GM21515 (cell line): ENCODE results near the gene OTOGL.

Source experiments
- ATAC-seq: cut with Tn5 transposase; IDR thresholded peaks from one replicate; pipeline ENCODE4 v1.9.1; 2021; ENCODE audit not compliant: unreplicated experiment

The OTOGL gene

GRCh38 chr12:80353254-80353653, 253.9 kb downstream of the OTOGL start:
- no peak for ATAC-seq

GRCh38 chr12:80356097-80356496, 256.8 kb downstream of the OTOGL start:
- no peak for ATAC-seq

GRCh38 chr12:80359703-80360102, 260.4 kb downstream of the OTOGL start:
- no peak for ATAC-seq

GRCh38 chr12:80364056-80364455, 264.7 kb downstream of the OTOGL start:
- no peak for ATAC-seq

GRCh38 chr12:80373666-80374065, 274.3 kb downstream of the OTOGL start:
- ATAC-seq = no peak

GRCh38 chr12:80374615-80375014, 275.3 kb downstream of the OTOGL start:
- no peak for ATAC-seq

- ATAC-seq = no peak
Measured at GRCh38 chr12:80377140-80377794, 277.9 kb downstream of the OTOGL start.

GRCh38 chr12:80381121-80381520, 281.8 kb downstream of the OTOGL start:
- no peak for ATAC-seq

GRCh38 chr12:80382254-80382653, 282.9 kb downstream of the OTOGL start:
- no peak for ATAC-seq

- no peak for ATAC-seq
Measured at GRCh38 chr12:80400571-80400991, 301.2 kb downstream of the OTOGL start.

GRCh38 chr12:80401191-80401590, 301.9 kb downstream of the OTOGL start:
- ATAC-seq = no peak

- ATAC-seq = no peak
Measured at GRCh38 chr12:80404629-80405028, 305.3 kb downstream of the OTOGL start.

- no peak for ATAC-seq
Measured at GRCh38 chr12:80406253-80406652, 306.9 kb downstream of the OTOGL start.

- ATAC-seq = no peak
Measured at GRCh38 chr12:80411787-80412186, 312.4 kb downstream of the OTOGL start.

GRCh38 chr12:80412343-80412953, 313.1 kb downstream of the OTOGL start:
- ATAC-seq = peak; percentile 89

GRCh38 chr12:80413462-80413861, 314.1 kb downstream of the OTOGL start:
- no peak for ATAC-seq

- ATAC-seq = no peak
Measured at GRCh38 chr12:80415466-80415865, 316.1 kb downstream of the OTOGL start.

- no peak for ATAC-seq
Measured at GRCh38 chr12:80419644-80420043, 320.3 kb downstream of the OTOGL start.

- no peak for ATAC-seq
Measured at GRCh38 chr12:80420075-80420474, 320.7 kb downstream of the OTOGL start.

GRCh38 chr12:80422550-80422949, 323.2 kb downstream of the OTOGL start:
- no peak for ATAC-seq
